22Rv1 (cell line): ENCODE data around the gene CNTF.

Experiments used
- H3K27ac ChIP-seq: fragments of 450-650 bp; 2 replicates; pipeline ENCODE4 v1.5.1; 2017
- CTCF ChIP-seq: fragments of 450-650 bp; IDR thresholded peaks from 2 replicates; pipeline ENCODE4 v1.5.1; 2017; ENCODE audit warnings: mild to moderate bottlenecking
- ZFX ChIP-seq: fragments of 450-650 bp; IDR thresholded peaks from 2 replicates; pipeline ENCODE4 v1.6.1; 2017; ENCODE audit warnings: antibody characterized with exemption, borderline replicate concordance

Gene CNTF

GRCh38 chr11:58578136-58578634 is 44.3 kb upstream of the CNTF start:
- H3K27ac ChIP-seq = peak overlapping the region; percentile 99
- TF ChIP-seq CTCF (no peak), ZFX (no peak)

GRCh38 chr11:58578635-58579191 is 43.8 kb upstream of the CNTF start, which contains the start of gene ZFP91:
TSS of gene ZFP91 (plus strand) at chr11:58579063. CDS start at chr11:58579282, 219 bp downstream.
- TF ChIP-seq ZFX (no peak), CTCF (no peak)
- peak within 1 kb of the TSS; percentile 99 for H3K27ac ChIP-seq

- H3K27ac ChIP-seq = peak overlapping the region; percentile 99
- TF ChIP-seq ZFX = no peak
- peak; percentile 81 for TF ChIP-seq CTCF
These were observed 43.0 kb upstream of the CNTF start for GRCh38 chr11:58579192-58580129.

- peak overlapping the region; percentile 99 for H3K27ac ChIP-seq
- no peak for TF ChIP-seq ZFX
- TF ChIP-seq CTCF = no peak
These were observed 42.2 kb upstream of the CNTF start for GRCh38 chr11:58580311-58580710.

GRCh38 chr11:58582437-58582836 is 40.0 kb upstream of the CNTF start:
- TF ChIP-seq ZFX = no peak
- TF ChIP-seq CTCF = no peak
- no peak overlapping the region; the same call in 1 of the 2 replicates for H3K27ac ChIP-seq

GRCh38 chr11:58586998-58587397 is 35.5 kb upstream of the CNTF start:
- no peak overlapping the region for H3K27ac ChIP-seq
- TF ChIP-seq ZFX (no peak), CTCF (no peak)
